ENCODE data around the gene SF3B2.
"Not testable (repeated sequence)": the region's sequence is repeated elsewhere in the genome, so short reads cannot be mapped to it uniquely, and the experiment has no call there.

The SF3B2 gene

GRCh38 chr11:66016793-66017177 is 35.4 kb upstream of the SF3B2 start:
- no peak for DNase-seq

GRCh38 chr11:66017321-66017720 is 34.8 kb upstream of the SF3B2 start:
- no peak for DNase-seq

GRCh38 chr11:66020212-66020611 is 32.0 kb upstream of the SF3B2 start:
- DNase-seq, result no peak

- DNase-seq, result no peak
These were observed 31.4 kb upstream of the SF3B2 start for GRCh38 chr11:66020618-66021357.

- DNase-seq, result peak; percentile 81
These were observed 29.6 kb upstream of the SF3B2 start for GRCh38 chr11:66022401-66023185.

- not testable (repeated sequence) for DNase-seq
These were observed 29.1 kb upstream of the SF3B2 start for GRCh38 chr11:66023186-66023440.

GRCh38 chr11:66026017-66026529 is 26.1 kb upstream of the SF3B2 start, which contains the start of gene CATSPER1:
TSS of gene CATSPER1 (minus strand) at chr11:66026479. CDS start at chr11:66026379, 100 bp downstream.
- no peak for DNase-seq

- no peak for DNase-seq
These were observed 19.0 kb upstream of the SF3B2 start for GRCh38 chr11:66032957-66033735.

GRCh38 chr11:66035653-66036333 is 16.4 kb upstream of the SF3B2 start:
- DNase-seq, result no peak

- DNase-seq, result no peak
These were observed 15.8 kb upstream of the SF3B2 start for GRCh38 chr11:66036334-66036710.

- DNase-seq, result no peak
These were observed 14.8 kb upstream of the SF3B2 start for GRCh38 chr11:66037327-66037726.

- no peak for DNase-seq
These were observed 12.4 kb upstream of the SF3B2 start for GRCh38 chr11:66039765-66040164.

- DNase-seq, result no peak
These were observed 9.8 kb upstream of the SF3B2 start for GRCh38 chr11:66042227-66042995.

GRCh38 chr11:66042996-66043906 is 8.9 kb upstream of the SF3B2 start:
- no peak for DNase-seq

- no peak for DNase-seq
These were observed 7.4 kb upstream of the SF3B2 start for GRCh38 chr11:66044757-66045156.

GRCh38 chr11:66045177-66045639 is 7.0 kb upstream of the SF3B2 start:
- DNase-seq, result peak; percentile 81

- no peak for DNase-seq
These were observed 5.3 kb upstream of the SF3B2 start for GRCh38 chr11:66046901-66047300.

GRCh38 chr11:66047541-66048365 is 4.4 kb upstream of the SF3B2 start:
- DNase-seq, result no peak

- no peak for DNase-seq
These were observed 3.4 kb upstream of the SF3B2 start, which contains the start of gene GAL3ST3 for GRCh38 chr11:66048547-66049323. TSS of gene GAL3ST3 (minus strand) at chr11:66049161. CDS start at chr11:66045415, 3,746 bp downstream.

Measured in right forelimb (tissue), 1 donor.